PFSK-1 (cell line): ENCODE measurements around the gene NPIPB6.
"Not testable (repeated sequence)": the region's sequence is repeated elsewhere in the genome, so short reads cannot be mapped to it uniquely, and the experiment has no call there.

ENCODE experiments used
- FOXP2 ChIP-seq: optimal IDR thresholded peaks from 2 replicates; pipeline ENCODE3; 2011; ENCODE audit warnings: borderline replicate concordance, control low read depth, inconsistent platforms; ENCODE audit not compliant: insufficient read depth; ENCODE audit errors: extremely low read length, extremely low read depth
- POLR2AphosphoS5 ChIP-seq: IDR thresholded peaks from 2 replicates; pipeline ENCODE4 v1.6.1; 2012; ENCODE audit warnings: low read depth, mild to moderate bottlenecking, control low read depth, low read length, moderate library complexity
- REST ChIP-seq, 2 experiments: IDR thresholded peaks; 2 replicates each; pipeline versions ENCODE4 v1.6.1 to v1.8.0; 2011 to 2012; ENCODE audit warnings: low read depth in 2 of 2, low read length in 2 of 2, control low read depth in 1 of 2, inconsistent platforms in 1 of 2, mild to moderate bottlenecking in 1 of 2, moderate library complexity in 1 of 2; ENCODE audit not compliant: insufficient read depth in 1 of 2
- SIN3A ChIP-seq: IDR thresholded peaks from 2 replicates; pipeline ENCODE4 v1.6.1; 2012; ENCODE audit warnings: mild to moderate bottlenecking, low read length, moderate library complexity, borderline replicate concordance; ENCODE audit not compliant: insufficient read depth
- TAF1 ChIP-seq: IDR thresholded peaks from 2 replicates; pipeline ENCODE4 v1.6.1; 2012; ENCODE audit warnings: low read length, control low read depth, borderline replicate concordance; ENCODE audit not compliant: insufficient read depth

GRCh38 chr16:28403220-28404072 lies 40.1 kb upstream of the NPIPB6 start, which contains the start of gene EIF3CL:
- not testable (repeated sequence) for TF ChIP-seq POLR2AphosphoS5; REST (IDR thresholded peaks at IDR 0.05; ENCODE audit: insufficient read depth in 1 of 2, low read depth in 2 of 2, low read length in 2 of 2); TAF1; SIN3A; FOXP2
